HEK293T (cell line): ENCODE data around the gene TCIRG1.

ENCODE experiments used
- BHLHE40 ChIP-seq: fragments of 450-650 bp; IDR thresholded peaks from 2 replicates; pipeline ENCODE4 v1.6.1; 2016; ENCODE audit warnings: mild to moderate bottlenecking, moderate library complexity, borderline replicate concordance
- LEF1 ChIP-seq: fragments of 450-650 bp; IDR thresholded peaks from 2 replicates; pipeline ENCODE4 v1.6.1; 2017; ENCODE audit warnings: mild to moderate bottlenecking, borderline replicate concordance
- SP1 ChIP-seq: fragments of 450-650 bp; IDR thresholded peaks from 2 replicates; pipeline ENCODE4 v1.6.1; 2017
- TARDBP ChIP-seq: fragments of 450-650 bp; IDR thresholded peaks from 2 replicates; pipeline ENCODE4 v1.6.1; 2016
- TF ChIP-seq, protein P1 (sequence below): fragments of 450-650 bp; IDR thresholded peaks from 2 replicates; pipeline ENCODE4 v1.6.1; 2016

DNA sequence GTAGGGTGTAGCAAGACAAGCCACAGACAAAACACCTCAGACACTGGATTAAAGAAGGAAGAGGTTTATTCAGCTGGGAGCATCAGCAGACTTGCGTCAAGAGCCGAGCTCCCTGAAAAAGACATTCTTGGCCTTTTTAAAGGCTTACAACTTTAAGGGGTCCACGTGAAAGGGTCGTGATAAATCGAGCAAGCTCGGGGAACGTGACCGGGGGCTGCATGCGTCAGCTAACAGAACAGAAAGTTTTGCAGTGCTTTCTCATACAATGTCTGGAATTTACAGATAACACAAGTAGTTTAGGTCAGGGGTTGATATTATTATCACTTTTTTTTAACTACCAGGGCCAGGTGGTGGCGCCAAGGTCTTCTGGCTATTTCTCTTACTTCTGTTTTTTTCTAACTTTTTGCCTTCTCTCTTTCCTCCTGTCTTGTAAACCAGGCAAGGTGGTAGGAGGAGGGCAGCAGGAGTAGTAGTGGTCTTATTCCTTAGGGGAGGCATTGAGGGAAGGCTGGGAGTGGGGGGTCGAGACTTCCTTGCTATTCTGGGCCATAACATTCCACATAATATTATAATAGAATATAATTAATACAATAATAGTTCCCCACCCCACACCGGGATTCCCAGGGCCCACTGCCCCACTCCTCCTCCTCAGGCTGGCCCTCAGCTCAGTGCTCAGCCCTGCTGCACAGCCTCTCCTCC is 29.3 kb upstream of the TCIRG1 start:
- TF ChIP-seq SP1 (no peak), LEF1 (no peak), TARDBP (no peak), BHLHE40 (no peak)
- TF ChIP-seq, protein P1, sequence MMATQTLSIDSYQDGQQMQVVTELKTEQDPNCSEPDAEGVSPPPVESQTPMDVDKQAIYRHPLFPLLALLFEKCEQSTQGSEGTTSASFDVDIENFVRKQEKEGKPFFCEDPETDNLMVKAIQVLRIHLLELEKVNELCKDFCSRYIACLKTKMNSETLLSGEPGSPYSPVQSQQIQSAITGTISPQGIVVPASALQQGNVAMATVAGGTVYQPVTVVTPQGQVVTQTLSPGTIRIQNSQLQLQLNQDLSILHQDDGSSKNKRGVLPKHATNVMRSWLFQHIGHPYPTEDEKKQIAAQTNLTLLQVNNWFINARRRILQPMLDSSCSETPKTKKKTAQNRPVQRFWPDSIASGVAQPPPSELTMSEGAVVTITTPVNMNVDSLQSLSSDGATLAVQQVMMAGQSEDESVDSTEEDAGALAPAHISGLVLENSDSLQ = no peak
